Sigmoid colon (tissue), 7 donors: ENCODE data around the gene IFIT1. TPM values are rescaled to one million over a fixed set of nuclear protein-coding genes. Genes with fewer than 3 reads are reported as not detected.

ENCODE experiments used
- DNase-seq: peaks from one replicate; pipeline ENCODE4 v3.0.0-alpha.2; 2019
- H3K27ac ChIP-seq, 4 donors: fragments of 200-600 bp; sonication (generic); one replicate each; pipeline ENCODE4 v1.5.1; 2016 to 2019; ENCODE audit warnings: mild to moderate bottlenecking in 1 of 4
- H3K27me3 ChIP-seq, 3 donors: fragments of 200-600 bp; sonication (generic); one replicate each; pipeline ENCODE4 v1.5.1; 2019; ENCODE audit warnings: mild to moderate bottlenecking in 1 of 3
- H3K36me3 ChIP-seq, 4 donors: fragments of 200-600 bp; sonication (generic); one replicate each; pipeline ENCODE4 v1.5.1; 2016 to 2019
- H3K4me1 ChIP-seq, 4 donors: fragments of 200-600 bp; sonication (generic); one replicate each; pipeline ENCODE4 v1.5.1; 2017 to 2019
- H3K4me3 ChIP-seq, 4 donors: fragments of 200-600 bp; sonication (generic); one replicate each; pipeline ENCODE4 v1.5.1; 2017 to 2019; ENCODE audit warnings: mild to moderate bottlenecking in 2 of 4, moderate library complexity in 1 of 4
- H3K9me3 ChIP-seq, 4 donors: fragments of 200-600 bp in 3 of 4; sonication (generic) in 3 of 4; one replicate each; pipeline versions ENCODE4 v1.5.1 to v1.6.1; 2013 to 2019
- EP300 ChIP-seq, 4 donors: sonication (generic); formaldehyde crosslinking; IDR thresholded peaks; one replicate each; pipeline ENCODE4 v1.6.1; 2017; ENCODE audit warnings: antibody characterized with exemption in 4 of 4
- POLR2A ChIP-seq, 2 donors: fragments of 450-650 bp; IDR thresholded peaks; one replicate each; pipeline ENCODE4 v1.6.1; 2016; ENCODE audit warnings: antibody characterized with exemption in 2 of 2, mild to moderate bottlenecking in 2 of 2, moderate library complexity in 2 of 2
- POLR2AphosphoS5 ChIP-seq, 4 donors: sonication (generic); formaldehyde crosslinking; IDR thresholded peaks; one replicate each; pipeline ENCODE4 v1.6.1; 2017; ENCODE audit warnings: antibody characterized with exemption in 4 of 4
- WGBS, 2 donors: extraction: QIAGEN DNeasy Blood & Tissue Kit; methylation state at CpG; one replicate each; pipeline ENCODE4 v1.1.7; 2013; 5-methylcytosine and 5-hydroxymethylcytosine counted together
- intact Hi-C: fragments of 100-400 bp; cut with DNase I; formaldehyde crosslinking; loops from one replicate; pipeline ENCODE4 v1.15.1; 2023
- polyA plus RNA-seq, 3 donors: library from polyadenylated mRNA; stranded (reverse); fragments of 200-250 nt; gene quantifications; one replicate each; pipeline ENCODE4 v1.2.3, GENCODE V29; 2013
- total RNA-seq, 4 donors: library from RNA; depleted of rRNA; stranded (reverse); fragments of >200 nt; gene quantifications; one replicate each; pipeline ENCODE4 v1.1.0, GENCODE V29; 2016
- TF ChIP-seq, protein P1 (sequence below), 4 experiments: fragments of 450-650 bp in 3 of 4; fragments of 200-600 bp in 1 of 4; IDR thresholded peaks; one replicate each; pipeline ENCODE4 v1.5.1; 2016 to 2019; ENCODE audit warnings: antibody characterized with exemption in 4 of 4, mild to moderate bottlenecking in 3 of 4, moderate library complexity in 2 of 4
- donor health status: healthy with polysubstance abuse.
- donor health status: Bipolar disorder and iron deficiency.
- donor health status: healthy.

The IFIT1 gene
- total and polyA plus RNA-seq, 7 donors, result 6.9 to 33.5 (median 19.4) TPM

GRCh38 chr10:89377705-89378637, 14.5 kb upstream of the IFIT1 start, which contains the start of gene IFIT1B:
TSS of gene IFIT1B (plus strand) at chr10:89378056. CDS start at chr10:89378136, 80 bp downstream.
- no peaks in the 10 kb centered on the region for H3K36me3 ChIP-seq
- no peaks in the 10 kb centered on the region for H3K9me3 ChIP-seq
- H3K27me3 ChIP-seq, result no peaks in the 10 kb centered on the region
- intact Hi-C loops, result no loop called here
- no peak for DNase-seq
- TF ChIP-seq EP300 (IDR thresholded peaks at IDR 0.05), result no peak
- TF ChIP-seq POLR2A (IDR thresholded peaks at IDR 0.05), result no peak
- TF ChIP-seq, protein P1, sequence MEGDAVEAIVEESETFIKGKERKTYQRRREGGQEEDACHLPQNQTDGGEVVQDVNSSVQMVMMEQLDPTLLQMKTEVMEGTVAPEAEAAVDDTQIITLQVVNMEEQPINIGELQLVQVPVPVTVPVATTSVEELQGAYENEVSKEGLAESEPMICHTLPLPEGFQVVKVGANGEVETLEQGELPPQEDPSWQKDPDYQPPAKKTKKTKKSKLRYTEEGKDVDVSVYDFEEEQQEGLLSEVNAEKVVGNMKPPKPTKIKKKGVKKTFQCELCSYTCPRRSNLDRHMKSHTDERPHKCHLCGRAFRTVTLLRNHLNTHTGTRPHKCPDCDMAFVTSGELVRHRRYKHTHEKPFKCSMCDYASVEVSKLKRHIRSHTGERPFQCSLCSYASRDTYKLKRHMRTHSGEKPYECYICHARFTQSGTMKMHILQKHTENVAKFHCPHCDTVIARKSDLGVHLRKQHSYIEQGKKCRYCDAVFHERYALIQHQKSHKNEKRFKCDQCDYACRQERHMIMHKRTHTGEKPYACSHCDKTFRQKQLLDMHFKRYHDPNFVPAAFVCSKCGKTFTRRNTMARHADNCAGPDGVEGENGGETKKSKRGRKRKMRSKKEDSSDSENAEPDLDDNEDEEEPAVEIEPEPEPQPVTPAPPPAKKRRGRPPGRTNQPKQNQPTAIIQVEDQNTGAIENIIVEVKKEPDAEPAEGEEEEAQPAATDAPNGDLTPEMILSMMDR (IDR thresholded peaks at IDR 0.05), result no peak
- no peak for TF ChIP-seq POLR2AphosphoS5 (IDR thresholded peaks at IDR 0.05)
- H3K4me1 ChIP-seq, result peaks cover 0 to 20% (median 18%) of the 10 kb centered on the region in 4 donors
- no peak within 1 kb of the TSS for H3K4me3 ChIP-seq
- H3K27ac ChIP-seq, result no peak within 1 kb of the TSS
- 71 to 86% methylated on average over 5 of the region's 5 CpGs for WGBS, 2 donors

- Histone ChIP-seq H3K9me3 (no peaks in the 10 kb centered on the region), H3K27ac (no peak overlapping the region), H3K27me3 (no peaks in the 10 kb centered on the region), H3K4me1 (peaks cover 0 to 11% (median 9%) of the 10 kb centered on the region in 4 donors), H3K36me3 (no peaks in the 10 kb centered on the region), H3K4me3 (no peak overlapping the region)
- TF ChIP-seq POLR2AphosphoS5 (IDR thresholded peaks at IDR 0.05) (no peak), POLR2A (IDR thresholded peaks at IDR 0.05) (no peak), EP300 (IDR thresholded peaks at IDR 0.05) (no peak)
- TF ChIP-seq, protein P1 (IDR thresholded peaks at IDR 0.05), result no peak
- intact Hi-C loops, result no loop called here
- DNase-seq, result no peak
Observed at GRCh38 chr10:89379103-89379502, 13.3 kb upstream of the IFIT1 start.

GRCh38 chr10:89382757-89383156, 9.7 kb upstream of the IFIT1 start:
- Histone ChIP-seq H3K9me3 (no peaks in the 10 kb centered on the region), H3K4me1 (peaks cover 0 to 5% (median 0%) of the 10 kb centered on the region in 4 donors), H3K36me3 (no peaks in the 10 kb centered on the region), H3K27me3 (no peaks in the 10 kb centered on the region), H3K4me3 (no peak overlapping the region), H3K27ac (no peak overlapping the region)
- TF ChIP-seq, protein P1 (IDR thresholded peaks at IDR 0.05), result no peak
- WGBS, 2 donors, result 84 to 93% methylated on average over 1 of the region's 1 CpG
- DNase-seq, result no peak
- intact Hi-C loops, result no loop called here

DNA sequence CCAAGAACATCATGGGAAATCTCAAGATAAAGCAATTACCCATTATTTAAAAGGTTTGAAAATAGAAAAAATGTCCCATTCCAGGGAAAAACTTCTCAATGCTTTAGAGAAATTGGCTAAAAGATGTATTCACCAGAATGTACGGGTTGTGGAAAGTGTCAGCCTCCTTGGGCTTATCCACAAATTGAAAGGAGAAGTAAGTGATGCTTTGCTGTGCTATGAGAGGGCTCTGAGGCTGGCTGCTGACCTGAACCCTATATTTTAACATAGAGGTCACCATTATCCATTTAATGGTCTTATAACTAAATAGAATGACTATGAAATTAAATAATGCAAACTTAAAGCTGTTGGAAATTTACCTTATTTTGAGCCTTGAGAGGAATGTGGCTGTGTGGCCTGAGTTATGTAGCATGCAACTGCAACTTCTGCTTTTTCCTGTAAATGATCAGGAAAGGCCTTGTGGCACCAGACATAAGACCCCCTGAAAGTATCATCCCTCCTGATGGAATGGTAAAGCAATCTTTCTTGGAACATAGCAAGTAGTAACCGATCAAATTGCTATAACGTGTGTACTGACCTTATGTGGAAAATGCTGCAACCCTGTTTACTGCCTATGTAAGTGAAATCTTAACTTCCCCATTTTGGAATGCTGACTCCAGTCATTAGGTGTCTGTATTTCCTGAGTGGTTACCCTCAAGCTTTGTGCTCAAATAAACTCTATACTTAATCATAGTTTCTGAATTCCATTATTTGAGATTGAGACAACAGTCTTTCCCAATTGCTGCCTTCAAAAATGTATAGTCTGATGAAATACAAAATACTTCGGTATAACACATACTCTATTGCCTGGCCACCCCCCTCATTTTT, 7.7 kb upstream of the IFIT1 start:
- H3K27ac ChIP-seq, result no peak overlapping the region

GRCh38 chr10:89388806-89389205, 3.6 kb upstream of the IFIT1 start:
- Histone ChIP-seq H3K27ac (peak overlapping the region in 1 of 4 donors; percentile 19), H3K4me3 (no peak overlapping the region), H3K36me3 (no peaks in the 10 kb centered on the region), H3K9me3 (no peaks in the 10 kb centered on the region), H3K4me1 (peaks cover 0 to 35% (median 31%) of the 10 kb centered on the region in 4 donors), H3K27me3 (no peaks in the 10 kb centered on the region)
- TF ChIP-seq, protein P1 (IDR thresholded peaks at IDR 0.05), result no peak
- TF ChIP-seq EP300 (IDR thresholded peaks at IDR 0.05), result no peak
- TF ChIP-seq POLR2AphosphoS5 (IDR thresholded peaks at IDR 0.05), result no peak
- no peak for TF ChIP-seq POLR2A (IDR thresholded peaks at IDR 0.05)
- intact Hi-C loops, result no loop called here
- DNase-seq, result no peak
- WGBS, 2 donors, result 75 to 85% methylated on average over 2 of the region's 2 CpGs

More for the DNA sequence above, 7.7 kb upstream of the IFIT1 start:
- peaks cover 0 to 5% (median 0%) of the 10 kb centered on the region in 4 donors for H3K4me1 ChIP-seq
- TF ChIP-seq POLR2AphosphoS5 (IDR thresholded peaks at IDR 0.05) (peak in 1 of 4 donors; percentile 11), POLR2A (IDR thresholded peaks at IDR 0.05) (no peak)
- H3K4me3 ChIP-seq, result no peak overlapping the region
- intact Hi-C loops, result no loop called here
- DNase-seq, result no peak
- no peaks in the 10 kb centered on the region for H3K27me3 ChIP-seq
- H3K36me3 ChIP-seq, result no peaks in the 10 kb centered on the region
- 64 to 89% methylated on average over 4 of the region's 4 CpGs for WGBS, 2 donors
- H3K9me3 ChIP-seq, result no peaks in the 10 kb centered on the region
